A549 treated with Mapracorat at 1 μM for 4 hours (cell line): ENCODE data around the gene HEXD. TPM values are rescaled to one million over a fixed set of nuclear protein-coding genes. Genes with fewer than 3 reads are reported as not detected.

Experiments used
- total RNA-seq: library from RNA; stranded (reverse); fragments of 200-300 nt; extraction: Qiagen RNA extraction; gene quantifications from 5 replicates; pipeline ENCODE4 v1.2.3, GENCODE V29; 2022

The HEXD gene
- 9.5 to 14.5 TPM (median 13.3 TPM) in 5 replicates for total RNA-seq

DNA sequence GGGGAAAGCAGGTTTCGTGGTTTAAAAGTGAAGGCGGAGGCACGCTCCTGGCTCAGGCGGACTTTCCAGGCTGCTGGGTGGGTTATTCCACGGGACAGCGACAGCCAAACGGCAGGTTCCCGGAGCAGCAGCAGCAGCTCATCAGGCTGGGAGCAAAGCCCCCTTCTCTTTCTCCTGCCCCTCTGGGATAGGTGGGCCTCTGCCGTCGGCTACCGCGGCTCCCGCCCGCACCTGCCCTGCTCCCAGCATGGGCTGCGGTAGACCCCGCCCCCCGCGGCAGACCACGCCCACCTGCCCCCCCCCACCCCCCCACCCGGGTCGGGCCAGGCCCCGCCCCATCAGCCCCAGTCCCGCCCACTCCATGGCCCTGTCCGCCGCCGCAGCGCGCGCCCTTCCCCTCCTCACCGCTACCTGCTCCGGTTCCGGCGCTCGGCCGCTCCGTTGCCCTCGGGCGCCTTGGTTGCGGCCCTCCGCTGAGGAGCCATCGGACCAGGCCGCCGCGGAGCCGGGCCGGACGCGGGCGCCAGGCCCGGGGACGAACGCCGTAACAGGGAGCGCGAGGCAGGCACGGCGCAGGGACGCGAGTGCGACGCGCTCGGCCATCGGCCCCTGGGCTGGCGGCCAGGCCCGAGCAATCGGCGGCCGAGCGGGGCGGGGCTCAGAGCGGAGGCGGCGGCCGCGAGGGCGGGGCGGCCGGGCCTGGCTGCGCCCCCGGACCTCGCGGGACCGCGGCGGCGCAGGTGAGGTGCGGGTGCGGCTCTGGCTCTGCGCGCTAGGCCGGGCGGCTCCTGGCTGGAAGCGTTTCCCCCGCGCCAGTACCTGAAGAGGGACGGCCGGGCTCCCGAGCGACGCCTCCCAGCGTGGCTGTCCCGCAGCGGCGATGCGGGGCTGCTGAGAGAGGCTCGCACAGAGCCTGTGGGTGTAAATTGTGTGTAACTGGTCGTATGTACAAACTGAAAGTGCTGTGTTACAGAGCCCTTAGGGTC lies at the start of gene HEXD, which contains the start of gene OGFOD3:
HEXD (plus strand) TSS at position 347 of the 986 bp plus-strand sequence. CDS start 1,453 bp downstream, outside the sequence.
OGFOD3 (minus strand) TSS at position 586 of the 986 bp plus-strand sequence; CDS start at position 485, 101 bp downstream.

DNA sequence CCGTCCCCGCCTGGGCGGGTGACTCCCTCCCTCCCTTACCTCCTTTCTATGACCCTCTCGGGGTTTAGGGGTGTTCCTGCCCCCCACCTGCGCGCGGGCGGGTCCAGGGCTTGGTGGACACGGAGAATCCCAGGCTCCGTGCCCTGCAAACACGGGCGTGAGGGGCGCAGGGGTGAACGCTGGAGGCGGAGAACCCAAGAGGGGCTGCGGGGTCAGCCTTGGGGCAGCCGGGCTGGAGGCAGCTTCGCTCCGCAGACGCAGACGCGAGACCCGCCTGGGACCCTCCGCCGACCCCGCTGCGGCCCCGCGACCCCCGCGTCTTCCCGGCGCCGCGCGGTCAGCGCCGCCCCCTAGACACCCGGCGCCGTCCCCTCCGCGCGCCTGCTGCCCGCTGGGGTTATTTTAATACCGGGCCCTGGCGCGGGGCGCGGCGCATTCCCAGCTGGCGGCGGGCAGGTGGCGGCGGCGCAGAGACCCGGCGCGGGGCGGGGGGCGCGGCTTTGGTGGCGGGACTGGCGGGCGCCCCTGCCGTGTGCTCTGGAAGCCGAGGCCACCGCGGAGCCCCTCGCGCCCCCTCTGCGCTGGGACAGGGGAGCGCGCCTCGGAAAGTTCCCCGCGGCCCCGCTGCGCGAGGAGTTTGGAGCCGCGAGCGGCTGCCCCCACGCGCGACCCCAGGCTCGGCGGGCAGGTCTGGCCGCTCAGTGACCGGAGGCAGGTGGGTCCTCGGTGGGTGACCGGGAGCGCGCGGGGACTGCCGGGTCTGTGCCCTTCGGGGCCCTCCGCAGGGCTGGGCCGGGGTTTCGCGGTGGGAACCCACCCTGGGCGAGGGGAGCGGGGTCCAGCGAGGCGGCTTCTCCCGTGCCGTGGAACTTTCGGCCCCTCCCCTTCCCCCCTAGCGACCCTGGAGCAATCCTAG lies 46.6 kb upstream of the HEXD start, which contains the start of gene UTS2R:
UTS2R (plus strand) TSS at position 433 of the 916 bp plus-strand sequence. CDS start 2,560 bp downstream, outside the sequence.

DNA sequence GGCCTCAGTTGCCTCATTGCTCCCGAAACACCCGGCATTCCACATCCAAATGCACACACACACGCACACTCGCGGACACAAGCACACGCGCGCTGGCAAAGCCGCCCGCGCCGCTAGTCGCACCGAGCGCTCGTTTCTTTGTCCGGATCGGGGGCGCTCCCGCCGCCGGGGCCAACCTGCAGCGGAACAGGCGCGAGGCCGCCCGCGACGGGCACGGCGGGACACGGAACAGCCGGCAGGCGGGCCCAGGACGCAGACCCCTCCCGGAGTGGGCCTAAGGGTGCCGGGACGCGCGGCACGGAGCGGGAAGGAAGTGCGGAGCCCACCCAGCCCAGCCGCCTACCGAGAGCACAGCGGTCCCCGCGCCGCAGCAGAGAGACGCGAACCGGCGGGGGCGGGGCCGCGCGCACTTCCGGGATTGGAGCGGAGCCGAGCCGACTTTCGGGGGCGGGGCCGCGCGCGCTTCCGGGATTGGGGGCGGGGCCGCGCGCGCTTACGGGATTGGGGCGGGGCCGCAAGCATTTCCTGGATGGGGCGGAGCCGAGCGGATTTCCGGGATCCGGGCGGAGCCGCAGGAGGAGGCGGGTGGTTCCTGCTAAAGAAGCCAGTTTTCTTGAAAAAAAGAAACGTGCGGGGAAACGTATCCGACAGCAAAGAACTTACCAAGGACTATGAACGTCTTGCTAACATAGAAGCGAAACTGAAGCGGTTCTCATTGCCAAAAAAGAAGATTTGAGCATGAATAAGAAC lies 32.4 kb downstream of the HEXD start, which contains the start of gene CYBC1:
CYBC1 (minus strand) TSS at position 396 of the 750 bp plus-strand sequence. CDS start 1,498 bp downstream, outside the sequence.

DNA sequence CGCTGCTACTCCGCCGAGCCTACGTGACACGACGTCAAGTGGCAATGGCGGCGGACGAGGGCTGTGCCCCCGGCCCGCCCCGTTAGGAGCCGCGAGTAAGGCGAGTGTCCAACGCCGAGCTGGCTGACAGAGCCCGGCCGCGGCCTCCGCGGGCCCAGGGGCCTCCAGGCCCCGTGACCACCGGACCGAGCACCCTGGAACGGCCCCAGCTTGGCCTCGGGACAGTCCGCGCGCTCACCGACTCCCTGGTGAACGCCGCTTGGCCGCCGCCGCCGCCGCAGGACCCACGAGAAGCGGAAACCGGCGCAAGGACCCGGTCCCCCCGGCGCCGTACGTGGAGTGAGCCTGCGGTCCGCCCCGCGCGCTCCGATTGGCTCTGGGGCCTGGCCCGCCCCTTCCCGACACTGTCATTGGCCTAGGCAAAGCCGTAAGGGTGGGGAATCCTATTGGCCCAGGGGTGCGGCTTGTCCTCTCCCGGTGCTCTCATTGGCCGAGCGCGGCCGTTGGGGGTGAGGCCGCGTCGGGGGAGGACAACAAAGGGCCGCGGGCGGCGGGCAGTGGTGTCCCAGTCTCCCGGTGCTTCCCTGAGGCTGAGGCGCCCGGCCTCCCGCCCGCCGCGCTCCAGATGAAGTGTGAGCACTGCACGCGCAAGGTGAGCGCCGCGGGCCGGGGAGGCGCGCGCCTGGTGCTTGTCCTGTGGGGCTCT lies 40.2 kb downstream of the HEXD start, which contains the start of gene NARF:
NARF (plus strand) TSS at position 563 of the 706 bp plus-strand sequence; CDS start at position 626, 63 bp downstream.

Other genes starting within 250 kb of the HEXD start
- 22.1 to 34.3 TPM (median 30.0 TPM) in 5 replicates for gene CCDC57, start 205.5 kb upstream of the HEXD start, total RNA-seq
- gene SLC16A3, start 189.3 kb upstream of the HEXD start, total RNA-seq, result 114 to 157 TPM (median 151 TPM) in 5 replicates
- 191 to 231 TPM (median 228 TPM) in 5 replicates for gene CSNK1D, start 144.6 kb upstream of the HEXD start, total RNA-seq
- gene CD7, start 100.7 kb upstream of the HEXD start, total RNA-seq, result 0.07 to 0.12 TPM in 2 of 5 replicates, not detected in the others
- gene SECTM1, start 84.6 kb upstream of the HEXD start, total RNA-seq, result 1.3 to 2.5 TPM (median 2.0 TPM) in 5 replicates
- 0.26 to 0.51 TPM (median 0.39 TPM) in 5 replicates for gene TEX19, start 59.1 kb upstream of the HEXD start, total RNA-seq
- not detected in 5 replicates for gene UTS2R, start 46.6 kb upstream of the HEXD start, total RNA-seq
- gene OGFOD3, start 239 bp downstream of the HEXD start, total RNA-seq, result 17.0 to 26.6 TPM (median 23.8 TPM) in 5 replicates
- gene CYBC1, start 32.4 kb downstream of the HEXD start, total RNA-seq, result 48.8 to 62.6 TPM (median 58.5 TPM) in 5 replicates
- gene NARF, start 40.4 kb downstream of the HEXD start, total RNA-seq, result 46.9 to 60.5 TPM (median 55.4 TPM) in 5 replicates
- gene FOXK2, start 101.4 kb downstream of the HEXD start, total RNA-seq, result 47.1 to 59.7 TPM (median 55.2 TPM) in 5 replicates
- gene WDR45B, start 230.1 kb downstream of the HEXD start, total RNA-seq, result 89.8 to 96.1 TPM (median 90.7 TPM) in 5 replicates